Activated CD8-positive, alpha-beta memory T cell treated with anti-CD3 and anti-CD28 coated beads for 1 hour (primary cell): ENCODE data around the gene CLEC4M.
"Not testable (repeated sequence)": the region's sequence is repeated elsewhere in the genome, so short reads cannot be mapped to it uniquely, and the experiment has no call there.

ENCODE experiments used
- DNase-seq, 2 donors: peaks; one replicate each; pipeline ENCODE4 v3.0.0-alpha.2; 2020; ENCODE audit warnings: low read depth in 1 of 2; ENCODE audit errors: extremely low read depth in 1 of 2

The CLEC4M gene

DNA sequence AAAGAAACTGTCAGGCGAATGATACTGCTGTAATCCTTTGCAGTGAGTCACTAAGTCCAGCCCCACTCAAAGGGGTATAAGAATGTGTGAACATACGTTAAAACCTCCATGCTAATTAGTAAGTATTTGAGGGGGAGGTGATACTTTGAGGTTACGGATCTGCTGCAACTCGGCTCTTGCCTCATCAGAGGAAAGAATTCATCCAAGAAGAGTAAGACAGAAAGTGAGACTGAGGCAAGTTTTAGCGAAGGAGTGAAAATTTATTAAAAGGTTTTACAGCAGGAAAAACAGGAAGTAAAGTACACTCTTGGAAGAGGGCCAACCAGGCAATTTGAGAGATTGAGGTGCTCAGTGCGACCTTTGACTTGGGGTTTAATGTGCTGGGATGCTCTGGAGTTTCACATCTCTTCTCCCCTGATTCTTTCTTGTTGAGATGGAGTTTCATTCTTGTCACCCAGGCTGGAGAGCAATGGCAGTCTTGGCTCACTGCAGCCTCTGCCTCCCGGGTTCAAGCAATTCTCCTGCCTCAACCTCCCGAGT lies 9.8 kb downstream of the CLEC4M start:
- DNase-seq = no peak

DNA sequence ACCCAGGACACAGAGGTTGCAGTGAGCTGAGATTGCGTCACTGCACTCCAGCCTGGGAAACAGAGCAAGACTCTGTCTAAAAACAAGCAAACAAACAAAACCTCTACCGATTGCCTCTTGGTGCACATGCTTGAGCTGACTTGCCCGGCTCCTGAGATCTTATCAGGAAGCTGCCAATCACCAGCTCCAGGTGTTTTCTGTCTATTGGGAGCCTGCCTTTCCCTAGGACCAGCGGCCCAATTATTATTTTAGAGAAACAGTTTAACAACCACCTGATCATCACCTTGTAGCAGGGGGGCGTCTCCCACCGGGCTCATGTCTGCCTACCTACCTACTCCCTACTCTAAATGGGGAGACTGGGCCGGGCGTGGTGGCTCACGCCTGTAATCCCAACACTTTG lies 10.8 kb downstream of the CLEC4M start:
- no peak for DNase-seq

DNA sequence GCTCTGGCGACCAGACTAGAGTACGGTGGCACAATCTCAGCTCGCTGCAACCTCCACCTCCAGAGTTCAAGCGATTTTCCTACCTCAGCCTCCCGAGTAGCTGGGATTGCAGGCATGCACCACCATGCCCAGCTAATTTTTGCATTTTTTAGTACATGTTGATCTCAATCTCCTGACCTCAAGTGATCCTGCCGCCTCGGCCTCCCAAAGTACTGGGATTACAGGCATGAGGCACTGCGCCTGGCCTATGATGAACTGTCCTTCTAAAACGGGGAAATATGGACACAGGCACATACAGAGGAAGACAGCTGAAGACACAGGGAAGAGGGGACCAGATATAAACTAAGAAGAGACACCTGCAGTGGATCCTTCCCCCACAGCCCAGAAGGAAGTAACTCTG lies 12.7 kb downstream of the CLEC4M start:
- DNase-seq = no peak

DNA sequence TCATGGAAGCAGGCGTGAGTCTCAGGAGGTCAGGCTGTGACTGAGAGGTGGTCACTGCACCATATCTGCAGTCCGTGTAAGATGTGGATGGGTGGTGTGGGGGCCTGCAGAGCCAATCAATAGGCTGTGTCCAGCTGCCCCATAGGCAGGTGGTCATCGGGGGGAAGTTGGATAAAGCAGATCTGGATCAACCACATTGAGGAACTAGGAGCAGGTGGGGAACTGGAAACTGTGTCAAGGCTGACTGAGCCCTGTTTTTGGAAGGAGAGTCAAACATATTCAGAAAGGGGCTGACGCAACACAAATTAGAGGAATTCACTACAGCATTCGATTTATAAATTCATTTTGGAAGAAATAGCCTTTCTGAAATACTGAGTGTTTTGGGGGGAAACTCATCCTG lies 15.0 kb downstream of the CLEC4M start:
- DNase-seq = no peak

DNA sequence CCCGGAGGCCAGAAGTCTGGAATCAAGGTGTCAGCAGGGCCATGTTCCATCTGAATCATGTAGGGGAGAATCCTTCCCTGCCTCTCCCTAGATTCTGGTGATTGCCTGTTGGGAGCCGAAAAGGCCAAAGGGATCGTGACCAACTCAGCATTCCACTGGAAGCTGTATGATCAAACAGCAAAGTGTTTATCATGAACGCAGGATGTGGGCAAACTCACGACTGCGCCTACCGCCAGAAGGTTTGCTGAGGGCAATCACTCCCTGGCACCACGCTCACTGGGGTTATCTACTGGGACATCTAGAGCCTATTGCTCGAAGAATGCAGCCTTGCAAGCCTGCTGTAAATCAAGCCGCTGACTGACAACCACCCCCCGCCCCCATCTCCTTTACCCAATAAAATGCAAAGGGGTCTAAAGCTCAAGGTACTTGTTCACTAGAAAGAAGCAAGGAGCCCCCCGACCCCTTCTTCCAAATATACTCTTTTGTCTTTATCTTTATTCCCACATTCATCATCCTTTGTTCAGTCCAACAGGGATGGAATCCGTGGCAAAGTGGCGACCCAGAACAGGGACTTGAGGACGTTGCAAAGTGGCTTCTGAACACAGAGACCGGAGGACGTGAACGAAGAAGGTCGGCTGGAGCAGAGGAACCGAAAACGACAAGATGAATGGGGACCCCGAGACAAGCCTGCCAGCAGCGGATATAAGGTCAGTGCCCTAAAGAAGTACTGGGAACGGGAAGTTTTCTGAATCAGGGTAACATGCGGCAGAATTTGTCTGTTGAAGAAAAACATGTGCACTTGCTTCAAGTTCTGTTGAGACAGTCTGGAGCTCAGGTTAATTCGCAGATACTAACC lies 16.8 kb downstream of the CLEC4M start:
- DNase-seq = no peak

DNA sequence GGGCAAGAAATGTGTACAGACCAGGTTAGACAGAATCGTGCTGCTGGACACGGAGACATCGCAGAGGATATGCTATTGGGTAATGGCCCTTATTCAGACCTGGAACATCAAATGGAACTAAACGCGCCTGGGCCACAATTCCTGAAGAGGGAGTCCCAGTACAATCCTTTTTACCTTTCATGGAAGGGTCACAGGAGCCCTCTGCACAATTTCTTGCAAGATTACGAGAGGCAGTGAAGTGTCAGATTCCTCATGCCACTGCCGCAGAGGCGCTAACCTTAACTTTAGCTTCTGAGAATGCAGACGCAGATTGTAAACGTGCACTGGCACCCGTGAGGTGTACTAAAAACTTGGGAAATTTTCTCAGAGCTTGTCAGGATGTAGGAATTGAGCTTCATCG lies 18.1 kb downstream of the CLEC4M start:
- no peak for DNase-seq

DNA sequence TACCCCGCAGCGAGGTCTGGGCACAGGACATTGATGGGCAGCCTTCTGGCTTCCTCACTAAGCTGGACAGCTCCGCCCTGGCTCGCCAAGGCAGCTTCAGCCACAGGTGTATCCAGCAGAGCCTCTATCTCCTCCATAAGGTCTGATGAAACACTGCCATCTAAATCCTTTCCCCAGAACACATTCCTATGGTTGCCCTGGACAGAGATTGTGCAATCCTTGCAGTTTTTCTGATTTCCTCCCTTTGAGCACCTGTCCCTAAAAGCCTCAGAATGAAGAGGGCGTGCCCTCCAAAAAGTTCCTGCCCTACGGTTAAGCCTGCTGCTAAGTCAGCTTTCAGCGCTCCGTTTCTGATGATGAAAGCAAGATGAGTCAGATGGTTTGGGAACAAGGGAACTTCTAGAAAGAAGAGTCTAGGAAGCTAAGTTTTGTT lies 21.0 kb downstream of the CLEC4M start:
- DNase-seq = no peak

DNA sequence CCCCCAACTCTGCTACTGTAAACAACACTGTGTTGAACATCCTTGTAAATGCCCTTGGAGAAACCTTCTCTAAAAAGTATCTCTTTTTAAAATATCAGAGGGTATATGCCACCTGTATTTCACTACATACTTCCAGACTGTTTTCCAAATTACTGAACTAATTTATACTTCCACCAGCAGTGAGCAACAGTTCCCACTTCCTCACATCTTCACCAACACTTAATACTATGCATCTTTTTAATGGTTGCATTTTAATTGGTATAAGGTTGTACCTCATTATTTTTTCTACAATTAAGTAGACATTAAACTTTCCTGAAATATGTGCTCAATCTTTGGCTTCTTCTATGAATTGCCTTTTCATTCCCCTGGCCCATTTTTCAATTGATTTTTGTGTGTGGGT lies 21.8 kb downstream of the CLEC4M start:
- no peak for DNase-seq

DNA sequence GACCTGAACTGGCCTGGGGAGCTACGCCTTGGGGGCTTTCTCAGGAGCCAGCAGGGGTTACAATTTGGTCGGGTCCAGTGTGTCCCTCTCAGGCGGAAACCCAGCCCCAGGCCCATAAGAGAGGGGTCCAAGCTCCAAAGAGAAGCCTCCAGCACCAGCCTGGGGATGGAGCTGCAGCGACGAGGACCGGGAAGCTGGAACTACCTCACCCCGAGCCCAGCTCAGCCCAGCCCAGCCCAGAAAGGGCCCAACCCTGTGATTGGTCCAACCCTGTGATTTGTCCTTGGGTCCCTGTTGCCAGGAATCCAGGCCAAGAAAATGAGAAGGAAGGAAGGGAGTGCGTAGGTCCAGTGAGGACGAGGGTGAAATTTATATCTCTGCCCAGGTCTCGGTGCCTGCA lies 24.1 kb downstream of the CLEC4M start:
- no peak for DNase-seq

DNA sequence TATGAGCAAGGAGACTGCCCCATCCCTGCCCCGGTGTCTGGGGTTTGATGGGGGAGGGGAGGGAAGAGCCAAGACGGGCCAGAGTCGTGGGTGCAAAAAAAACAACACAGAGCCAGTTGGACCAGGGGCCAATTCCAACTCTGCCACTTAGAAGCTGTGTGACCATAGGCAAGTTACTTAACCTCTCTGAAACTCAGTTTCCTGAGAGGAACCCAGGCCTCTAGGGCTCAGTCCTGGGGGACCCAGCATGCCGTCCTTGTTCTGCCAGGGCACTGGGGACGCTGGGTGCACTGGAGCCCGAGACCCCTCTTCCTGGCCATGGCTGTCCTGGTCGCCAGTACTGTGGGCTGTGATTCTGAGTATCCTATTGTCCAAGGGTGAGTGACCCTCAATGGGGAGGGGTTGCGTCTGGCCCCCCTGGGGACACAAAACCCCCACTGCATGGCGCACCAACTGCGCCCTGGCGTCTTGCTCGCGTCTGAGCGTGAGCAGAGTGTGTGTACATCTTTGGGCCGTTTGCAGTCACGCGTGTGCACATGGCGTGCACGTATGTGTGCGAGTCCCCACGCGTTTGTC lies 24.6 kb downstream of the CLEC4M start:
- no peak for DNase-seq

DNA sequence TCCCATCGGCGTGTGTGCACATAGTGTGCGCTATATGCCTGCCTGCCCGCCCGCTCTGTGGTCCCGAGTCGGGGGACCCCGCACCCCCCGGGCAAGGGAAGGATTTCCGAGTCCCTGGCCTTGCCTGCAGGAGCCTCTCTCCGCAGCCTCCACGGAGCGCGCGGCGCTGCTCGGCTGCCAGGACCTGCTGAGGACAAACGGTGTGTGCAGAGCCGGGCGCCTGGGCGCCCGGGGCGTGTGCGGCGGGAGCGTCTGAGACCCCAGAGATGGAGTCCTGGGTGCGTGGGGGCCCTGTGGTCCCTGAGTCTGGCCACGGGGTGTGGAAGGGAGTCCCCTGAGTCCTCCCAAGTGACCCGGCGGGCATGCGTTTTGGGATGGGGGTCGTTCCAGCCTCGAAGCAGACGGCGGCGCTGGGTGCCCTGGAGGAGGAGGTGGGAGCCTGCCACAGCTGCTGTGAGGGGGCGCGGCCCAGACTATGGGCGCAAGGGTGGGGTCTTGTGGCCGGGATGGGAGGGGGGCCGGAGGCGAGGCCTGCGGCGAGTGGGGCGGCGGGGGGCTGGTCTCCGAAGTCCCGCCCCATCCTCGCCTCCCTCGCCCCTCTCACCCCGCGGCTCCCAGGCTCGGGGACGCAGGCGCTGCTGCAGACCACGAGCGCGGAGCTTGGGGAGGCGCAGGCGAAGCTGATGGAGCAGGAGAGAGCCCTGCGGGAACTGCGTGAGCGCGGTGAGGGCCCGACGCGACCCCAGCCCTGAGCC lies 25.3 kb downstream of the CLEC4M start:
- no peak for DNase-seq

DNA sequence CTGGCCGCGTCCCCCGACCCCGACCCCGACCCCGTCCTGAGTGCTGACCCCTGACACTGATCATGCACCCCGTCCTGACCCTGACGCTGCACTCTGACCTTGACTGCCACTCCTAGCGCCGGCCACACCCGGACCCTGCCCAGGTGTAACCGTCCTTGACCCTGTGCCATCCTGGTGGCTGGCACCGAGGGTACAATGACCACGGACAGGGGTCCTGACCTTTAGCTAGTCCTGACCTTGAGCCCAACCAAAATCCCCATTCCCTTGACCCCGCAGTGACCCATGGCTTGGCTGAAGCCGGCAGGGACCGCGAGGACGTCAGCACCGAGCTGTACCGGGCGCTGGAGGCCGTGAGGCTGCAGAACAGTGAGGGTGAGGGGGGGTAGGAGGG lies 25.9 kb downstream of the CLEC4M start:
- DNase-seq = no peak

DNA sequence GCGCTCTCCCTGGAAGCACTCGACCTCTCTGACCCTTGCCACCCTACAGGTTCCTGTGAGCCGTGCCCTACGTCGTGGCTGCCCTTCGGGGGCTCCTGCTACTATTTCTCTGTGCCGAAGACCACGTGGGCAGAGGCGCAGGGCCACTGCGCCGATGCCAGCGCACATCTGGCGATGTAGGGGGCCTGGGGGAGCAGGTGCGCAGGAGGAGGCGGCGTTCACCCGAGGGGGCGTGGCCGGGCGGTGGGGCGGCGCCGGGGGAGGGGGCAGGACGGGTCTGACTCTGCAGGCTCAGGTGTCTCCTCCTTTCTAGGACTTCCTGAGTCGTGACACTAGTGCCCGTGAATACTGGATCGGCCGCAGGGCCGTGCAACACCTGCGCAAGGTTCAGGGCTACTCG lies 26.4 kb downstream of the CLEC4M start:
- peak in 1 of 2 donors; percentile 8 for DNase-seq

DNA sequence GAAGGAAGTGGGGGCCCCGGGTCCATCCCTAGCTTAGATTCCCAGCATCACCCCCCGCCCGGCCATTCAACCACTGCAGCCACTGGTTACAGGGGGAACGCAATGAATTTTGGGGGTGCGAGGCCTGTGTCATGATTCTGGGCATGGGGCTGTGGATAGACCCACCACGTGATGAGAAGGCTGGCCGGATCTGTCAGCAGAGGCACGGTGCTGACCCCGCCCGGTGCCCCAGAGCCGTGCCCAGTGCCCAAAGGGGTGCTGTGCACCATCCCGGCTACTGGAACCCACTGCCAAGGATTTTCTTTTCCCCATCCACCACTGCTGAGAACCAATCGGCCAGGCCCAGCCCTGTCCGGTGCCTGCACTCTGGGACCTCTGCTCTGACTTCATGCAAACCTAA lies 27.4 kb downstream of the CLEC4M start:
- no peak for DNase-seq

DNA sequence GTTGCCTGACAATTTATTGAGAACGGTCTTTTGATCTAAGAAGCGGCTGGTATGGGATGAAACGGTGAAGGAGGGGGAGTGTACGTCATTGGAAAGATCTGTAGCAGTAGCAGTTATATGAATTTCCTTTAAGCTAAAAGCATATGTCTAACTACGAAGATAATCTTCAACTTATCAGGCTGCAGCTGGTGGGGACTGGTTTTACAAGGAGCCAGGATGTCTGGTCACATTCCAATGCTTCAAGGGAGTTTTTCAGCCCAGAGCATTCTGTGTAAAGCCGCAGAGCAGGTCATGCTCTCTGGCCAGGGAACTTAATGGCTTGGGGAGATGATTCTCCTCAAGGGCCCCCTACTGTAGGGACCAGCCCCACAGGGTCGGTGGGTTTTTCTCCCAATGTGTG lies 29.2 kb downstream of the CLEC4M start:
- DNase-seq = no peak

DNA sequence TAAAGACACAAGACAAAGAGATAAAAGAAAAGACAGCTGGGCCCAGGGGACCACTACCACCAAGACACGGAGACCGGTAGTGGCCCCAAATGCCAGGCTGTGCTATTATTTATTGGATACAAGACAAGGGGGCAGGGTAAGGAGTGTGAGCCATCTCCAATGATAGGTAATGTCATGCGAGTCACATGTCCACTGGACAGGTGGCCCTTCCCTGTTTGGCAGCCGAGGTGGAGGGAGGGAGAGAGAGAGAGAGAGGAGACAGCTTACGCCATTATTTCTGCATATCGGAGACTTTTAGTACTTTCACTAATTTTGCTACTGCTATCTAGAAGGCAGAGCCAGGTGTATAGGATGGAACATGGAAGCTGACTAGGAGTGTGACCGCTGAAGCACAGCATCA lies 29.7 kb downstream of the CLEC4M start:
- not testable (repeated sequence) for DNase-seq

DNA sequence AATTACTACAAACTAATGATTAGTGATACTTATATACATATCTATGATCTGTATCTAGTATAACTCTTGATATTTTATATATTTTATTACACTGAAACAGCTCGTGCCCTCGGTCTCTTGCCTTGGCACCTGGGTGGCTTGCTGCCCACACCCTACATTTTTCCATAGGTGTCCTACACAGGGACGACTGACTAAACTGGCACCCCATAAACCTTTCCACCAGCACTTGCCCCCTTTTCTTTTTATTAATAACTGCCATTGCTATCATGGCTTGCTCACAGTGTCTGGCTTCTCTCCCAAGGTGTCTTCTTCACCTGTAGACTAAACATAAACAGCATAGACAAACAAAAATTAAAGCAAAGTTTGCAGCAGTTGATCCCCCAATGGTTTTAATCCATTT lies 30.4 kb downstream of the CLEC4M start:
- no peak for DNase-seq

DNA sequence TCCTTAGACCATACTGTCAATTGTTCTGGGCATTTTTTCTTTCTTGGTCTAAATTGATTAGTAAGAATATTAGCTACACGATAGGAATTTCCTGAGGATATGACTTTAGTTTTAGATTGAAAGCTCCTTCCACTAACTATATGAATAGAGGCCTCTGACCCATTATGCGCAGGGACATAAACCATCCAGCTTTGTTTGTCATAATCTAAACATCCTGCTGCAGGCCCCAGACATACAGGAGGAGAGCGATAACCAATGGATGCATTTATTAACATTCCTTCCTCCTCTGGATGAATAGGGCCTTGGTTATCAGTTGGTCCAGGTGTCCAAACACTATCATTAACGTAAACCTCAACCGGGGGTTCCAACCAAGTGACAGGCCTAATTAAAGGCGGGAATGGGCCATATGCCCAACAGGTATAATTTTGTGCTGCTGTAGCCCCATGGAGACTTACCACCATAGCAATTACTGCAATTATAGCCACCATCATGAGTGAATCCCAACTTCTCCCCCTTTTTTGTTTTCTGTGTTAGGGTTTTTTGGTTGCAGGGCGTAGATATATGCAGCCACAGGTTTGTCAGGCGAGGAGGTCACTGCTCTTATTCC lies 32.6 kb downstream of the CLEC4M start:
- DNase-seq = no peak

DNA sequence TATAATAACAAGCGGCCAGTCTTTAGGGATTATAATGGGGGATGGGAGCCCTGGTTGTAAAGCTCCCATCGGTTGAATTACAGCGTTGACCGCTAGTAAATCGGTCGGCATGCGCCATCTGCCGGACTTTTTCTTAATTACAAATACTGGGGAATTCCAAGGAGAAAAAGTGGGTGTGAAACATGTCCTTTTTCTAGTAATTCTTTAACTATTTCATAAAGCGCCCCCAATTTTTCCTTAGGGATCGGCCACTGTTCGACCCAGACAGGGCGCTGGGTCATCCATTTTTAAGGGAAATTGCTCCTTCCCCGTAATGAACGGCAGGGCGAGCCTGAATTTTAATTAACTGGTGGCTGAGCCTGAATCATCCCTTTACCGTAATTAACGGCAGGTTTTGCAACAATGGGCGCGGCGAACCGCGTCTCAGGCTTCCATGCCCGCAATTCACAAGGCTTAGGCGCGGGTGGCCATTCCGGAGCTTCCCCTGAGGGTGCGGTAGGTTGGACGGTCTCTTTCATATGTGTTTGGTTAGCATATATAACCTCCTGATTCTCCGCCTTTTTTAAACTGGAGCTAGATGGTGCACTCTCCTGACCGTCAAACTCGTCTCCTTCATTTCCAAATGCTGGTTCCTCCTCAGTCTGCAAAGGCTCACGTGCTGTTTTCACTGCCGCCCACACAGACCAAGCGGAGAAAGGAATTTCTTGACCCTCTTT lies 36.8 kb downstream of the CLEC4M start:
- peak in 1 of 2 donors; percentile 47 for DNase-seq

DNA sequence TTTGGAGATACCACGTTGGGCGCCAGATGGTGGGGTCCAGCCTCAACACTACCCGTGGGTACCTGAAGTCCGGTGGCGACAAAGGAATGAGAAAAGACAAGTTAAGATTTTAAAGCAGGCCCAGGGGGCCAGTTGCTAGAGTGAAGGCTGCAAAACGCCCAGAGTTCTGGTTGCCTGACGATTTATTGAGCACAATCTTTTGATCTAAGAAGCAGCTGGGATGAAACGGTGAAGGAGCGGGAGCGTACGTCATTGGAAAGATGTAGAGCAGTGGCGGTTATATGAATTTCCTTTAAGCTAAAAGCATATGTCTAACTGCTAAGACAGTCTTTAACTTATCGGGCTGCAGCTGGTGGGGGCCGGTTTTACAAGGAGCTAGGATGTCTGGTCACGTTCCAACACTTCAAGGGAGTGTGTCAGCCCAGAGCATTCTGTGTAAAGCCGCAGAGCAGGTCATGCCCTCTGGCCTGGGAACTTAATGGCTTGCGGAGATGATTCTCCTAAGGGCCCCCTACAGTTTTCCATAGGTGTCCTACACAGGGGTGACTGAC lies 38.1 kb downstream of the CLEC4M start:
- no peak for DNase-seq
